GM19324 (cell line): ENCODE measurements around the gene CD4.
"Not testable (repeated sequence)": the region's sequence is repeated elsewhere in the genome, so short reads cannot be mapped to it uniquely, and the experiment has no call there.

Source experiments
- ATAC-seq: cut with Tn5 transposase; IDR thresholded peaks from one replicate; pipeline ENCODE4 v1.9.1; 2021; ENCODE audit warnings: mild to moderate bottlenecking, moderate library complexity; ENCODE audit not compliant: unreplicated experiment, low FRiP score

The CD4 gene

DNA sequence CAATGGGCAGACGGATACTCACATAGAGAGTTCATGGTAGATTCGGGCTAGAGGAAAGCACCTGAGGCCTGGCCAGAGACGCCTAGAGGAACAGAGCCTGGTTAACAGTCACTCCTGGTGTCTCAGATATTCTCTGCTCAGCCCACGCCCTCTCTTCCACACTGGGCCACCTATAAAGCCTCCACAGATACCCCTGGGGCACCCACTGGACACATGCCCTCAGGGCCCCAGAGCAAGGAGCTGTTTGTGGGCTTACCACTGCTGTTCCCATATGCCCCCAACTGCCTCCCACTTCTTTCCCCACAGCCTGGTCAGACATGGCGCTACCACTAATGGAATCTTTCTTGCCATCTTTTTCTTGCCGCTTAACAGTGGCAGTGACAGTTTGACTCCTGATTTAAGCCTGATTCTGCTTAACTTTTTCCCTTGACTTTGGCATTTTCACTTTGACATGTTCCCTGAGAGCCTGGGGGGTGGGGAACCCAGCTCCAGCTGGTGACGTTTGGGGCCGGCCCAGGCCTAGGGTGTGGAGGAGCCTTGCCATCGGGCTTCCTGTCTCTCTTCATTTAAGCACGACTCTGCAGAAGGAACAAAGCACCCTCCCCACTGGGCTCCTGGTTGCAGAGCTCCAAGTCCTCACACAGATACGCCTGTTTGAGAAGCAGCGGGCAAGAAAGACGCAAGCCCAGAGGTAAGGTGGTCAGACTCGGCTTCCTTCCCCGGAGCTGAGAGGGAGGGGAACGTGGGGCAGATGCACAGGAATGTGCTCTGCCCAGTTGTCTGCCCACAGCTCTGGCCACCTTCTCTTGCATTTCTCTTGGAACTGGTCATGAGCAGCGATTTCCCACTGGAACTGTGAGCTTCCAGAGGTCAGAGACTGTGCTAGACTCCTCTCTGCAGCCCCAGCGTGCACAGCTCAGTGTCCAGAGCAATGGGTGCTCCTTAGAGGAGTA, at the start of gene CD4:
Gene CD4 (plus strand): TSS at position 557 of the 953 bp plus-strand sequence. CDS start 10,611 bp downstream, outside the sequence.
- no peak for ATAC-seq

DNA sequence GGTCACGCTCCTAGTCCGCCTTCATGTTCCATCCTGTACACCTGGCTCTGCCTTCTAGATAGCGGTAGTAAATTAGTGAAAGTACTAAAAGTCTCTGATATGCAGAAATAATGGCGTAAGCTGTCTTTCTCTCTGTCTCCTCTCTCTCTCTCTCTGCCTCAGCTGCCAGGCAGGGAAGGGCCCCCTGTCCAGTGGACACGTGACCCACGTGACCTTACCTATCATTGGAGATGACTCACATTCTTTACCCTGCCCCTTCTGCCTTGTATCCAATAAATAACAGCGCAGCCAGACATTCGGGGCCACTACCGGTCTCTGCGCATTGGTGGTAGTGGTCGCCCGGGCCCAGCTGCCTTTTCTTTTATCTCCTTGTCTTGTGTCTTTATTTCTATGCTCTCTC, 47.2 kb upstream of the CD4 start:
- ATAC-seq: not testable (repeated sequence)

DNA sequence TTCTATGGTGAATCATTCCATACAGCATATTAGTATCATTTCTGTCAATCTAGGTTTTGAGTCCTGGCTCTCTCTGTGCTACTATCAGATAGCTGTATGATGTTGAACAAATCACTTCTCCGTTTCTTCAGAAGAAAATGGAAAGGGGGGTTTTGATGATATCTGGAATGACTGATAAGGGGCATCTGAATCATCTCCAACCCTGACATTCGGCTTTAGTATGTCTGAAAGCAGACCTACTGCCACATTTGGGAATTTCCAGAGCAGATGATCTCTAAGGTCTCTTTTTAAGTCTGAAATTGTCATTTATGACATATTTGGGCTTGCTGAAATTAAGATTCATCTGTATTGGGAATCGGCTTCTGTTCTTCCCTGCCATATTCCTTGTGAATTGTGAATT, 46.5 kb upstream of the CD4 start:
- no peak for ATAC-seq

DNA sequence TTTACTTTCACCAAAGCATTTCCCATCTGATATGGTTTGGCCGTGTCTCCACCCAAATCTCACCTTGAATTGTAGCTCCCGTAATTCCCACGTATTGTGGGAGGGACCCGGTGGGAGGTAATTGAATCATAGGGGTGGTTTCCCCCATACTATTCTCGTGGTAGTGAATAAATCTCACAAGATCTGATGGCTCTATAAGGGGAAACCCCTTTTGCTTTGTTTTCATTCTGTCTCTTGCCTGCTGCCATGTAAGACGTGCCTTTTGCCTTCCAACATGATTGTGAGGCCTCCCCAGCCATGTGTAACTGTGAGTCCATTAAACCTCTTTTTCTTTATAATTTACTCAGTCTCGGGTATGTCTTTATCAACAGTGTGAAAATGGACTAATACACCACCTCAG, 46.0 kb upstream of the CD4 start:
- ATAC-seq: not testable (repeated sequence)

DNA sequence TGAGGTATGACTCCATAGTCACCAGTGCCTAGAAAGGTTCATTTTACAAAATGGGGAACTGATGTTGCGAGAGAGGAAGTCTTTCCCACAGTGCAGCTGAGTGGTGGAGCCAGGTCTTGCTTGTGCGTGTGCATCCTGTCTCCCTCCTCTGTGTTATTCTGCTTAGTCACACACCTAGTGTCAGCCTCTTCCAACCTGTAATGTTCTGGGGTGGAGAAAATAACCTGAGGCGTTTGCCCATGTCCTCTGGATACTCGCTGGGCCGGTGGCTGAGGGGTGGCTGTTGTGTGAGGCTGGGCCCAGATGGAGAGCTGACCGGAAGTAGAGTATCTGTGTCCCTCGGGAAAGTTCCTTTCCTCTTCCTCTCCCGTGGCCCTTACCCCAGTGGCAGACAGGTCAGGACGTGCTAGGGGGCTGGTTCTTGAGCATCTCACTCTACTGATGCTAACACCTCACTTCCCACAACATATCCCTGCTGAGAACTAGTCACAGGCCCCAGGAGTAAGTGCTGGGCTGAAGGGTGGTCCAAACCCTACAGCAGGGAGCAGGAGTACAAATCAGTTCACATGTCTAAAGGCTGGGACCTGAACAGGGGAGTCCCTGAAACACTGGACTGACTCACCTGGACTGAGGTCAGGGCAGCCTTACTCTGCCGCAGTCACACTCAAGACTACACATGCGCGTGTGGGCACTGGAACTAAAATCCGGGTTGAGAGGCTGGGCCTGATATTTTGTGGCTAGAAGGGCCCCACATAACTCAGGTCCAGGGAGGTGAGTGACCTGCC, 43.4 kb upstream of the CD4 start:
- no peak for ATAC-seq

DNA sequence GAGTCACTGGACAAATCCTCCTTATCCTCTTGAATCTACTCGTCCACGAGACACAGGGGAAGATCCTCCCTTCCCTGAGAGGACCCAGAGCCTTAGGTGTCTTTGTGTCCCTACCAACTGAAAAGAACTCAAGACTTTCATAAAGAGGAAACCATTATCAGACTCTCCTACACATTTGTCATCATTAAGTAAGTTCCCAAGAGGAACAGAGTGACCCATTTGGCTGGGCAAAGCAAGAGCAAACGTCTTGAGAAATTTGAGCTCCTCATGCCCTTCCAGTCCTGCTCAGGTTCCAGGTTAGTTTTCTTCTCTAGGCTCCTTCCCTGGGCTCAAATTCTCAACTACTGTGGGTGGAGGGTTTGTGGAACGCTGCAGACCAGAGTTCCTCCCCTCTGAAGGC, 42.1 kb upstream of the CD4 start:
- ATAC-seq: no peak

DNA sequence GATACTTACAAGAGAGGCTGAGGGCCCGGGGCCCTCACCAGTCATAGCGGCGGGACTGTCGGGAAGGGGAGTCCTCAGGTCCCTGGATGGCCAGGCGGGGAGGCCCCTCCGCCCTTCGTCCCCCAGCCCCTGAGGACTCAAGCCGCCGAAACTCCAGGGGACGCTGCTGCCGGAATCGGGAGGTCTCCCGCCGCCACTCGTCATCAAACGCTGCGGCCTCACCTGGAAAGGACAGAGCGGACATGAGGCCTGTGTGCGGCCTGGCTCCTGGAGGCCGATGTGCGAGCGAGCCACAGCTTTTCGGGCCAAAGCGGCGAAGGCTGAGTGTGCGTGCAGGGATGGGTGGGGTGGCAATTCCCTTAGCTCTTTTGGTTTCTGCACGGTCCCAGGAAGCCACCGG, 40.6 kb upstream of the CD4 start:
- no peak for ATAC-seq

DNA sequence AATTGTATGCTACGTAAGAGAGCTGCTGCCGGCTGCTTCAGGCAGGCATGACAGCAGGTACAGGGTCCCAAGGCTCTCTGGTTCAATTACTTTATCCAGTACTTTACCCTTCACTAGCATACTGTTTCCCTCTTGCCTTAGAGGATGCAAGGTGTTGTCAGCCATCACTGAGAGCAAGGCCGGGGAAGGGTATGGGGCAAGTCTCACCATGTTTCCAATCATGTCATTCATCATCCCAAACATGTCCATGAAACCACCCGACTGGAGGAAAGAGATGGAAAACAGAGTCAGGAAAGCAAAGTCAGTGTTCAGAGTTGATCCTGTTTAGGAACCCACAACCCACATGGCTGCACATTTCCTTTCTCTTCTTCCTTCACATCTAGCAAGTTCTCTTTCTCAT, 38.8 kb upstream of the CD4 start:
- ATAC-seq: no peak

DNA sequence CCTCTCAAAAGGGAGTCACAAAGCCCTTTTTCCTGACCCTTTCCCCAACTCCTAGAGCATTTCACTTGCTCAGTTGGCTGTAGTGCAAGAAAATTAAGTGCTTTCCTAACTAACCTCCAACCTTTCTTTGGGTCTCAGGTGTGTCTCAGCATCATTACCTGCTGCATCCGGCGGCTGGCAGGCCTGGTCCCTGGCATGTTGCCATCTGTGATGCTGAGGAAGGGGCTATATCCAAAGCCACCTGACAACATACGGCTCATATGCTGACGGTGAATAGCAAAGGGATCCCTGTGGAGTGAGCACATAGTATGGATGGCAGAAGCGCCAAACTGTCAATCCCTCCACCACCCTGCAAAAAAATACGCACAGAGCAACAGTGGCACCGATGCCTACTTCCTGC, 37.6 kb upstream of the CD4 start:
- no peak for ATAC-seq

DNA sequence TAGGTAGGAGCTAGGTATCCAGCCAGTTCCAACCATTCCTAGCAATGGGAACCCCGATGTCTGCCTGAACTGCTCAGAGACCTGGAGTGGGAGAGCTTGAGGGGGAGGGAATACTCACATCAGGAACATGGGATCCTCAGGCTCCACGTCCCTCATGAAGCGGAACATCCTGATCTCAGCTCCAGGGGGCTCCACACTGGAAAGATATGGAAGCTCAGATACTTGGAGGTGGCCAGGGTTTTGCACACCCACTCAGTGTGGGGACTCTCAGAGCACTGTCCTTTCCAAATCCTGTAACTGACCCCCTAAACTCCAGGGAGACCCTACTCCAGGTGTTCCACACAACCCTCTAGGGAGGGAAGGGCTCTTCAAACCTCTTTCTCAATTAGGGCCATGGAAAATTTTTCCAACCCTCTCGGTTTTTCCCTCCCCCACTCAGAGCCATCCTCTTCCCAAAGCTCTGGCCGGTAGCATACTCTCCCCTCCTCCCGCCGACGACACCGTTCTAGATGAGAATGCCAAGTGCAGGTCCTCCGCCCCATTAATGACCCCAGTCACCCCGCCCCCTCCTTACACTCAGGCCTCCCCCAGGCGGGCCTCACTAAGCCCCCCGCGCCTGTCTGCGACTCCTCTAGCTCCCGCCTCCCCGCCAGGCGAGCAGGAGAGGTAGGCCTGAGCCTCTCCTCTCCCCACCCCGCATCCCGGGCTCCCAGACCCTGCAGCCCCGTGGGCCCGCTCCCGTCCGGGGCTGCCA, 37.0 kb upstream of the CD4 start:
- no peak for ATAC-seq

DNA sequence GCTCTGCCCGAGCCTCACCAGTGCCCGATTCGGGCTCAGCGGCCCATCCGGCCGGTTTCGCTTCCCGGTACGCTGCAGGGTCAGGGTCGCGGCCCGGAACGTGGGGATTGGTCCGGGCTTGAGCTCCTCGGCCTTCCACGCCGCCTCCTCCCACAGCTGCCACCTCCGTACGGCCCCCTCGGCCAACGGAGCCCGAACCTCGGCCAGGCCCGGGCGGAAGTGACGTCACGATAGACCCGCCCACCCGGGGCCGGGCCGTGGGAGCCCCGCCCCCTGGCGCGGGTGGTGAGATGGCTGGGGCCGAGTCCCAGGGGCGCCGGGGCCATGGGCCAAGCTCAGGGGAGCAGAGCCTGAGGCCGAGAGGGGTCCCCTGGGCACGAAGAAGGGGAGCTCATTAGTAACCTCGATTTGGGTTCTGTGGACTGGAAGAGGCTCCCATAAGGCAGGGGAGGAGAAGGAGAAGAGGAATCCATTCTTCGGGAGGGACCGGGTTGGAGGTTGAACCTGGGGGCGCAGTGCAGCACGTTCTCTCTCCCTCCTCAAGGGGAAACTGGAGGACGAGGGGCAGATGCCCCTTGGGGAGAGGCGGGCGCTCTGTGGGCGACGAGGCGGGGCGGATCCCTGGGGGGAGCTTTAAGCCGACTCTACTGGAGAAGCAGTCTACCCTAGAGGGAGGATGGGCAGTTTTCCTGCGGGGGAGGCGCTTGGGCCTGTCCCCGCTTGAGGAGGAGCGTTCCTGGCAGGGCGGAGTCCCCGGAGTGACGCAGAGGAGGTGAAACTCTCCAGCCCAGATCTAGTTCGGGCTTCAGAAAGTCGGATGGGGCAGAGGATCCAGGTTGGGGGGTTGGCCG, 36.2 kb upstream of the CD4 start, which contains the start of gene MLF2:
Gene MLF2 (minus strand): TSS at position 221 of the 851 bp plus-strand sequence. CDS start 807 bp downstream, outside the sequence.
- ATAC-seq: peak; percentile 87

DNA sequence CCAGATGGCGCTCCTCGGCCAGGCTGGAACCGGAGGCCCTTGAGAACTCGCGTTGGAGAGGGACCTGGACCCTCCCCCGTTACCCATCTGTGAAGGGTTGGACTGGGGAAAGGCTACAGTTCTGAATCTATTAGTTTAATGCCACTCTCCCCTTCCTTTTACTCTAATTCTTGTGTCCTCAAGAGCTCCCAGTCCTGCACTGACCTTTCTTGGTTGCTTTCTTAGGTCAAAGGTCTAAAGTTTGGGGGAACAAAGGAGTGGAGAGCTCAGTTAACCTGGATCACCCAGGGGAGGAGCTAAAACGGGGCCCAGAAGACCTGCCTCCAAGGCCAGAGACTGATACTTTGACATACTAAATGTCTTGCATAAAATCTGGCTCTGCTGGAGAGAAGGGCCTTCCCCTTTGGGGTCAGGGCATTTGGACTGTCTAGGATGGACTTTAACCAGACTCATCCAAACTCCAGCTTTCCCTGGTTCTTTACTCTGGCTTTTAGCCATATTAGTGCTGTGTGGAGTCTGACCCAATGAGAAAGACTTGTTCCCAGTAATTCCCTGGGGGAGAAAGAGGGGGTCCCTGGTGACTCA, 35.5 kb upstream of the CD4 start:
- no peak for ATAC-seq

DNA sequence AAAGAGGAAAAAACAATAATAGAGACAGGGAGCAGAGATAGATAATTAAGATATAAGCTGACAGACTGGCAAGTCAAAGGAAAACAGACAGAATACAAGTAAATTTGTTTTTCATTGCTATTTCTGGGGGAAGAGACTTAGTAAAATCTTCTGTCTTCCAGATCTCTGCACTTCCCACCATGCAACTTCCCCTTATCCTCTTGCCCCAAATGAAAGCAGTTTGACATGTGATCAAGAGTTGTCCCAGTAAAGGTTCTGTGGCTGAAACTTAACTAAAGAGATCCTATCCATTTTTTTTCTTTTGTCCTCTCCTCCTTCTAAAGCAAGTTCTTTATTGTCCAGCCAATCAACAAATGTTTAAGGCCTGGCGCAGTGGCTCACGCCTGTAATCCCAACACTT, 34.9 kb upstream of the CD4 start:
- no peak for ATAC-seq

DNA sequence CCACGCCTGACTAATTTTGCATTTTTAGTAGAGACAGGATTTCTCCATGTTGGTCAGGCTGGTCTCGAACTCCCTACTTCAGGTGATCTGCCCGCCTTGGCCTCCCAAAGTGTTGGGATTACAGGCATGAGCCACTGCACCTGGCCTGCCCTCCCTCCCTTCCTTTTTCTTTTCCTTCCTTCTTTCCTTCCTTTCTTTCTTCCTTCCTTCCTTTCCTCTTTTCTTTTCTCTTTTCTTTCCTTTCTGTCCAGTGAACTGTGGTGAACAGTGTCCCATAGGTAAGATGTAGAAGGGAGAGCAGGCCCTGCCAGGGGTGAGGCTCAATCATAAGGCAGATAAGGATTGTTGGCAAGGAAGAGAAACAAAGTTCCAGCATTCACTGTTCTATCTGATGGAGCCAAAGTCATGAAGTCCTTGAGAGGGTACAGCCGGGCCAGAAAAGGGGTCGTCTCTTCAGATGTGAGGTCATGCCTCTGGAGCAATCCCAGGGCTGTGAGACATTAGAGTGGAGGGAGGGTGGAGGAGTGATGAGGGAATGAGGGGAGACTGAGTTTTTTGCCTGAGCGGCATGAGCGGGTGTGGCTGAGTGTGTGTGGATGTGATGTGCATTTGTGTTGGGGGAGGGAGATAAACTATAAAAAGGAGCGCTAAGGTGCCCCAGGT, 32.2 kb upstream of the CD4 start:
- ATAC-seq: no peak

DNA sequence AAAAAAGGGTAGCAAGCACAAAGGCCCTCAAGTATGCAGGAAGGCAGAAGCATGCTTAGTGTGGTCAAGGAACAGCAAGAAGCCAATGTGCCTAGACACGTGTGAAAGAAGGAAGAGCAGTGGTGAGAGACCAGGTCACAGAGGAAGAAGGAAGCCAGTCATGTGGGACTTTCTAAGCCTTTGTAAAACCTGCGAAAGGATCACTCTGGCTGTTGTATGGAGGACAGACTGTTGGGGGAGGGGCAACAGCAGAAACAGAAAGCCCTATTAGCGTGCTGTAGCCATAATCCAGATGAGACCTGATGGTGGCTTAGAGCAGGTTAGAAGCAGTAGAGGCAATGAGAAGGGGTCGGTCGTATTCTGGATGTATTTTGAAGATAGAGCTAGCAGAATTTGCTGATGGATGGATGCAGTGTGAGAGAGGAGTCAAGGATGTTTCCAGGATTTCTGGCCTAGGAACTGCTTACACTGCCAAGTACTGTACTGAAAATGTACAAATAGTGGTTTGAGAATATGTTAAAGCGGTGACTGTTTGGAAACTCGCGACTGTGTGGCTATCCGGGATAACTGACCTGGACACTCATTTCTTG, 30.7 kb upstream of the CD4 start:
- no peak for ATAC-seq

DNA sequence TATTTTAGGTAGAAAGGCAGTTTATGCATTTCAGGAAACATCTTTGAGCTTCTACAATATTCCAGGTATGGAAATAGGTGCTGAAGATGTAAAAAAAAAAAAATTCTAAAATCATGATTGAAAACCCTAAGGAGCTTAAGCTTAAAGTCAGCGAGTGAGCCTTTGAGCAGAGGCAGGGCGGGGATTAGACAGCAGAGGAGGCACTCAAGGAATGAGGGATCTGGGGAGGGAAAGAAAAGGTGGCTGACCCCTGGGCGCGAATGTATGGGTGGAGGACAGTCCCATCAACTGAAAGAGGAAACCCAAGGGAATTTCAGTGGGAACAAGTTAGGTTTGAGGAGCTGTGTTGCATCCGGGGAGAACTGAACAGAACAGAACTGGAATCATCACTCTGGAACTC, 29.6 kb upstream of the CD4 start:
- ATAC-seq: no peak

DNA sequence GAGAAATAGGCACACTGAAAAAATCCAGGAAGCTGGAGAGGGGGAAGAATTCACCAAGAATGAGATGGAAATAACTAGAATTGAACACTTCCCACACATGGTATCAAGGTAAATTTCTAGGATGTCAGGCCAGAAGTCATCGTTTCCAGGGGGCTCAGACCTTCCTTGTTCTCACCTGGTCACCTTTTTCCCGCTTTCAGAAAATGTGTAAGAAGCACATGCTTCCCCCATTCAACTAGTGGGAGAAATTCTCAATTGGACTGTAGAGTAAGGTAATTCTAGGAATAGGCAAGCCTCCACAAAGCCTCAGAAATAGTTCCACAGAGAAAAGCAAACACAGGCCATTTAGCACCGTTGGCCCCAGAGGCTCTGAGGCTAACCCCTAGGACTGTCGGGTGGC, 25.9 kb upstream of the CD4 start:
- no peak for ATAC-seq

DNA sequence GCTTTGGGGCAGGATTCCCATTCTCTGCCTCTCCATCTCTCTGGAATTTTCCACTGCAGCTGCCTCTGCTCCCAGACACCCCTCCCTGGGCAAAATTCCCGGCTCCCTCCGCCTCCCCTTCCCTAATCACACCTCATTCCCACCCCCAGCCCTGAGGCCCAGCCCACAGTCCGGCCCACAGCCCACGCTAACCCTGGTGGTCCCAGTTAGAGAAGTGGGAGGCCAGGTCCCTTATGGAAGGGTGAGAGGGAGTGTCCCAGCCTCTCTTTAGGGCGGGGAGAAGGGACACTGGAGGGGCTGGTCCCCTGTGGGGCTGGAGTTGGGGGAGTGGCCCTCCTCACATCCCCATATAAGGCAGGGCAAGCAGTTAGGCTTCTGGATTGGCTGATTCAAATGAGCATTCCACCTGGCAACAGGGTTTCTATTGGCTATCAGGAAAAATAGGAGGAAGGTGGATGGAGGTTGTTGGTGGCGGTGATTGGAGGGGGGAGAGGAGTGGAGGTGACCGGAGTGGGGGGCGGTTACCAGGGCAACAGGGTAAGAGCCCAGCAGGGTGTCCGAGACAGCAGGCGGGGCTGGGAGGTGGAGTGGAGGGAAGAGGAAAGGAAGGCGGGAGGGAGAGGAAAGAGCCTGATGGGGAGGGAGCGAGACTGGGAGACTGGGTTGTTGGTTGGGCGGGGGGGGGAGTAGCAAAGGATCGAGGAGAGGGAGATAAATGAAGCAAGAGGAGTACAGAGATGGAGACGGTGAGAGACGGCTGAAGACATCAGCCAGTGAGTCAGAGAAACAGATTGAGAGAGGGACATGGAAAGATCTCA, 25.1 kb upstream of the CD4 start:
- ATAC-seq: peak; percentile 64
